DOHH2 (cell line): ENCODE results near the gene TNFSF9.
A peak's percentile ranks its signal among the peaks of the same experiment; 100 is the strongest.
"Not testable (repeated sequence)": the region's sequence is repeated elsewhere in the genome, so short reads cannot be mapped to it uniquely, and the experiment has no call there.

Source experiments
- H3F3A ChIP-seq: fragments of 200-600 bp; sonication (generic), shearing (Covaris generic); 2 replicates; pipeline ENCODE4 v1.6.0; 2016; ENCODE audit warnings: antibody characterized with exemption, mild to moderate bottlenecking; ENCODE audit not compliant: control insufficient read depth, insufficient read depth
- H3K27ac ChIP-seq: fragments of 200-600 bp; sonication (generic); 2 replicates; pipeline ENCODE4 v1.5.1; 2014; ENCODE audit warnings: low read depth, mild to moderate bottlenecking, low read length, moderate library complexity
- H3K27me3 ChIP-seq: fragments of 200-600 bp; sonication (generic); 2 replicates; pipeline ENCODE4 v1.6.1; 2014; ENCODE audit warnings: mild to moderate bottlenecking, low read length, mixed read lengths; ENCODE audit not compliant: control insufficient read depth
- H3K36me3 ChIP-seq: fragments of 200-600 bp; sonication (generic); 2 replicates; pipeline ENCODE4 v1.6.1; 2014; ENCODE audit warnings: mild to moderate bottlenecking, low read length, moderate library complexity, mixed read lengths; ENCODE audit not compliant: control insufficient read depth
- H3K4me1 ChIP-seq: fragments of 200-600 bp; sonication (generic); 2 replicates; pipeline ENCODE4 v1.6.1; 2014; ENCODE audit warnings: mild to moderate bottlenecking, low read length, mixed read lengths; ENCODE audit not compliant: control insufficient read depth
- H3K4me2 ChIP-seq: fragments of 200-600 bp; sonication (generic); 2 replicates; pipeline ENCODE4 v1.6.0; 2014; ENCODE audit warnings: mild to moderate bottlenecking, low read length, moderate library complexity
- H3K4me3 ChIP-seq: fragments of 200-600 bp; sonication (generic); 2 replicates; pipeline ENCODE4 v1.5.1; 2014; ENCODE audit warnings: mild to moderate bottlenecking, low read length, mixed read lengths
- H3K79me2 ChIP-seq: fragments of 200-600 bp; sonication (generic); 2 replicates; pipeline ENCODE4 v1.6.1; 2014; ENCODE audit warnings: mild to moderate bottlenecking, low read length, mixed read lengths; ENCODE audit not compliant: control insufficient read depth
- H3K9me2 ChIP-seq: fragments of 200-600 bp; sonication (generic); replicated peaks from 2 replicates; pipeline ENCODE4 v1.6.1; 2014; ENCODE audit warnings: mild to moderate bottlenecking, low read length, mixed read lengths; ENCODE audit not compliant: control insufficient read depth
- H3K9me3 ChIP-seq: fragments of 200-600 bp; sonication (generic); 2 replicates; pipeline ENCODE4 v1.6.1; 2014; ENCODE audit warnings: antibody characterized with exemption, low read length, mixed read lengths; ENCODE audit not compliant: control insufficient read depth, insufficient read depth
- H4K20me1 ChIP-seq: fragments of 200-600 bp; sonication (generic); 2 replicates; pipeline ENCODE4 v1.6.0; 2014; ENCODE audit warnings: low read depth, mild to moderate bottlenecking, antibody characterized with exemption, low read length, moderate library complexity; ENCODE audit not compliant: control insufficient read depth, insufficient read depth
- CTCF ChIP-seq: fragments of 200-600 bp; sonication (generic); IDR thresholded peaks from one replicate; pipeline ENCODE4 v1.5.1; 2014; ENCODE audit warnings: antibody characterized with exemption, mild to moderate bottlenecking, low read depth, low read length; ENCODE audit not compliant: poor library complexity, severe bottlenecking
- EZH2phosphoT487 ChIP-seq: fragments of 200-600 bp; sonication (generic); IDR thresholded peaks from 2 replicates; pipeline ENCODE4 v1.6.1; 2017; ENCODE audit warnings: borderline replicate concordance, mild to moderate bottlenecking, antibody characterized with exemption, low read length, moderate library complexity, mixed read lengths

Gene TNFSF9

DNA sequence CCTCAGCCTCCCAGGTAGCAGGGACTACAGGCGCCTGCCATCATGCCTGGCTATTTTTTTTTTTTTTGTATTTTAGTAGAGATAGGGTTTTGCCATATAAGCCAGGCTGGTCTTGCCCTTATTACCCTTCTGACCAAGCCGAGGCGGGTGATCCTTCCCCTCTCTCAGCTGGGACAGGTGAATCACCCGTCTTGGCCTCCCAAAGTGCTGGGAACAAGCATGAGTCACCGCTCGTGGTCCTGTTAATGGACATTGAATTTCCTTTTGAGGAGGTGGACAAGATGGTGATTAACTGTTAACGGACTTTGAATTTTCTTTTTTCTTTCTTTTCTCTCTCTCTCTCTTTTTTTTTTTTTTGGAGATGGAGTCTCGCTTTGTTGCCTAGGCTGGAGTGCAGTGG is 49.5 kb downstream of the TNFSF9 start:
- H3K4me2 ChIP-seq: peak overlapping the region; percentile 25; the same call in 1 of the 2 replicates
- no peaks in the 10 kb centered on the region for H3K27me3 ChIP-seq
- no peaks in the 10 kb centered on the region for H4K20me1 ChIP-seq
- no peaks in the 10 kb centered on the region for H3K9me2 ChIP-seq
- peaks cover 61% of the 10 kb centered on the region for H3K4me1 ChIP-seq
- peaks cover 27% of the 10 kb centered on the region for H3F3A ChIP-seq
- H3K79me2 ChIP-seq: no peaks in the 10 kb centered on the region
- H3K4me3 ChIP-seq: no peak overlapping the region
- no peaks in the 10 kb centered on the region for H3K9me3 ChIP-seq
- no peak for TF ChIP-seq CTCF
- TF ChIP-seq EZH2phosphoT487: no peak
- peaks cover 9% of the 10 kb centered on the region for H3K36me3 ChIP-seq
- H3K27ac ChIP-seq: 0 out of 2 replicates have a peak overlapping the region, but pooled peaks have one; percentile 11

DNA sequence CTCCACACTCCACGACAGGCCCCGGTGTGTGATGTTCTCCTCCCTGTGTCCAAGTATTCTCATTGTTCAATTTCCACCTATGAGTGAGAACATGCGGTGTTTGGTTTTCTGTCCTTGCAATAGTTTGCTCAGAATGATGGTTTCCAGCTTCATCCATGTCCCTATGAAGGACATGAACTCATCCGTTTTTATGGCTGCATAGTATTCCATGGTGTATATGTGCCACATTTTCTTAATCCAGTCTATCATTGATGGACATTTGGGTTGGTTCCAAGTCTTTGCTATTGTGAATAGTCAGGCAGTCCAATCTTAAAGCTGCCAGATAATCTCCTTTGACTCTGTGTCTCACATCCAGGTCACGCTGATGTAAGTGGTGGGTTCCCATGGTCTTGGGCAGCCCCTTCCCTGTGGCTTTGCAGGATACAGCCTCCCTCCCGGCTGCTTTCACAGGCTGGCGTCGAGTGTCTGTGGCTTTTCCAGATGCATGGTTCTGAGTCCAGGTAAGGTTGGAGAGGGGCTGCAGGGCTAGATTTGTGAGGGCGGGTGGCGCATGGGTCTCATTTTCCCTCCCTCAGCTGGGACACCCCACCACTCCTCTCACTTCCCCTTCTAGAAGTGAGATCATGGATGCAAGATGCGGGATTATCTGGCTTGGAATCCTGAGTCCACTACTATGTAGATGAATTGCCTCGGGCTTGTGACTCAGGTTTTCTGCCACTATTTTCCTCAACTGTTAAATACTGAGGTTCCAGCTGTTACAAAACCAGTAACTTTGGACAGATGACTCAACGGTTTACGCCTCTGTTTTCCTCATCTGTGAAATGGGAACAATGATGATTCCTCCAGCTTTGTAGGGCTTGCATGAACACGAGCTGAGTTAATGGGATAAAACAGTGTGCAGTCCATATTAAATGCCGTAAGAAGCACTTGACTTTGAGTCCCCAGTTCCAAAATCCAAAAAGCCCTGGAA is 52.0 kb downstream of the TNFSF9 start:
- peaks cover 52% of the 10 kb centered on the region for H3K4me1 ChIP-seq
- not testable (repeated sequence) for H3K27ac ChIP-seq, H3K27me3 ChIP-seq

More for the DNA sequence above, 52.0 kb downstream of the TNFSF9 start:
- not testable (repeated sequence) for H3K4me3 ChIP-seq, H3K9me3 ChIP-seq, H3K4me2 ChIP-seq, H4K20me1 ChIP-seq, H3K79me2 ChIP-seq, H3K9me2 ChIP-seq, H3F3A ChIP-seq
- H3K36me3 ChIP-seq: peaks cover 11% of the 10 kb centered on the region
